ENCODE data around the gene TCF3. TPM values are rescaled to one million over a fixed set of nuclear protein-coding genes. Genes with fewer than 3 reads are reported as not detected.

TCF3 gene
- polyA plus RNA-seq, 12 donors, result 96.3 to 195 (median 120) TPM; not detected in 1

DNA sequence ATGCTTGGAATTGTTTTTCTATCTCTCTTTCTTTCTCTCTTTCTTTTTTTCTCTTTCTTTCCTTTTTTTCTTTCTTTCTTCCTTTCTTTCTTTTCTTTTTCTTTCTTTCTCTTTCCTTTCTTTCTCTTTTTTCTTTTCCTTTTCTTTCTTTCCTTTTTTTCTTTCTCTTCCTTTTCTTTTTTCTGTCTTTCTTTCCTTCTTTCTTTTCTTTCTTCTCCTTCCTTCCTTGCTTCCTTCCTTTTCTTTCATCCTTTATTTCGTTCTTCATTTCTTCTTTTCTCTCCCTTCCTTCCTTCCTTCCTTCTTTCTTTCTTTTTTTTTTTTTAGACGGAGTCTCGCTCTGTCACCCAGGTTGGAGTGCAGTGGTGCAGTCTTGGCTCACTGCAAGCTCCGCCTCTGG, 82.4 kb downstream of the TCF3 start:
- DNase-seq, result no peak

DNA sequence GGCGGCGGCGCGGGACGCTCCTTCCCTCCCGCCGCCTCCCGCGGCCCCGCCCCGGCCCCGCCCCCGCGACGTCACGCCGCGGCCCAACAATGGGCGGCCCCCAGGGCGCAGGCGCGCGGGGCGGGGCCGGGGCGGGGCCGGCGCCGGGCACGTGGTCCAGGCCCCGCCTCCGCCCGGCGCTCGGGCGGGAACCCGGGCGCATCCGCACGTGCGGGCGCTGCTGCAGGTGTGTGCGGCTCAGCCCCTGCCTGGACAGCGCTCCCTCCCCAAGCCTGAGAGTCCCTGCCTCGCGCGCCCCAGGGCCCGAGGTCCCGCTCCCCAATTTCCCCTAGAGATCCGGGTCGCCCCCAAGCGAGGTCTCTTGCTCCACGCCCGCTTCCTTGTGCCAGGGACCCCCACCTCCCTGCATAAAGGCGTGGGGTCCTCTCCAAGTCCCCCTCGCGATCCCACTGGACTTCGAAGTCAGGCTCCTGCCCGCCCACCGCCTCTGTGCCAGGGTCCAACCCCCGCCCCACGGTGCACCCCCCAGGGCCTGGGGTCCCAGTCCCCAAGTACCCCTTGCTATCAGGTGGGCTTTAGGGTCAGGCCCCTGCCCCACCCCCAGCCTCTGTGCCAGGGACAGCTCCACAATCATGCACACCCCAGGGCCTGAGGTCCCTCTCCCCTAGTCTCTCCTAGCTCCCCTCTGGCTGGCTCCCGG, 83.9 kb downstream of the TCF3 start, which contains the start of gene MEX3D:
Gene MEX3D, minus strand, starts transcription at position 6 of the 700 bp plus-strand sequence. CDS start 267 bp downstream, outside the sequence.
- peak; percentile 39 for DNase-seq

DNA sequence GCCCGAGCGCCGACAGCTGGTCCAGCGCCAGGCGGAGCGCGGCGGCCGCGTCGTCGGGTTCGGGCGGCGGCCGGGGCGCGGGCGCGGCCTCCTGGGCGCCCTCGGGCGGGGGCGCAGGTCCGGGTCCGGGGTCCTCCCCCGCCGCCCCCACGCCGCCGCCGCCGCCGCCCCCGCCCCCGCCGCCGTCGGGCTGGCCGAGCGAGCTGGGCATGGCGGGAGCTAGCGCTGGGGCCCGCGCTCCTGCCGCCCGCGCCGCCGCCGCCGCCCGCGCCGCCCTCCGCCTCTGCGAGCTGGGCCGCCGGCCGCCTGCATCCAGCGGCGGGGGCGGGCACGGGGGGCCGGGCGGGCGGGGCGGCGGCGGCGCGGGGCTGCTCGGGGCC, 84.6 kb downstream of the TCF3 start:
- DNase-seq, result no peak

DNA sequence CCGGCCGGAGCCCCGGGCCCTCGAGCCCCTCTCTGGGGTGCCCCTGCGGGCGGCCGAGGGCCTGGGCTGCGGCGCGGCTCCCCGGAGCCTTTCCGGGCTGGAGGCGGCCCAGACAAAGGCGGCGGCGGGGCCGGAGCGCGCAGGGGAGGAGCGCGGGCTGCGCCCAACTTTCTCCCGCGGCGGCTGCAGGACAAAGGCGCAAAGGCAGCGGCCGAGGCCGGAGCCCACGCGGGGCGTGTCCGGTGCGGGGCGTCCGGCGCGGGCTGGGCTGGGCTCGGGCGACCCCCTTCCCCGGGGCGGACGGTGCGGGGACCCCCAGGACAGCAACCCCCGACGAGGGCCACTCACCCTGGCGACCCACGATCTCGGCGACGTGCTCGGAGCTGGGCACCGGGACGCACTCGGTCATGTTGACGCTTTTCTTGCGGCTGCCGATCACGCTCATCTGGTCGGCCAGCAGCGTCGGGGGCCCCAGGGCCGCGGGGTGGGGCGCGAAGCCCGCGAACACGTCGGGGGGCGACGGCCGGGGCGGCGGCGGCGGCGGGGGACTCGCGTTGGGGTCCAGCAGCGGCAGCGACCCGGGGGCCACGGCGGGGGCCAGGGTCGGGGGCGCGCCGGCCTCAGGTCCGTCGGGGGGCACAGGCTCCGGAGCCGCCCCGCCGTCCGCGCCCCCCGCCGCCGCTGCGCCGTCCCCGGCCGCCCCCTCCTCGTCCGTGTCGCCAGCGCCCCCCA, 85.1 kb downstream of the TCF3 start:
- DNase-seq, result peak; percentile 20

DNA sequence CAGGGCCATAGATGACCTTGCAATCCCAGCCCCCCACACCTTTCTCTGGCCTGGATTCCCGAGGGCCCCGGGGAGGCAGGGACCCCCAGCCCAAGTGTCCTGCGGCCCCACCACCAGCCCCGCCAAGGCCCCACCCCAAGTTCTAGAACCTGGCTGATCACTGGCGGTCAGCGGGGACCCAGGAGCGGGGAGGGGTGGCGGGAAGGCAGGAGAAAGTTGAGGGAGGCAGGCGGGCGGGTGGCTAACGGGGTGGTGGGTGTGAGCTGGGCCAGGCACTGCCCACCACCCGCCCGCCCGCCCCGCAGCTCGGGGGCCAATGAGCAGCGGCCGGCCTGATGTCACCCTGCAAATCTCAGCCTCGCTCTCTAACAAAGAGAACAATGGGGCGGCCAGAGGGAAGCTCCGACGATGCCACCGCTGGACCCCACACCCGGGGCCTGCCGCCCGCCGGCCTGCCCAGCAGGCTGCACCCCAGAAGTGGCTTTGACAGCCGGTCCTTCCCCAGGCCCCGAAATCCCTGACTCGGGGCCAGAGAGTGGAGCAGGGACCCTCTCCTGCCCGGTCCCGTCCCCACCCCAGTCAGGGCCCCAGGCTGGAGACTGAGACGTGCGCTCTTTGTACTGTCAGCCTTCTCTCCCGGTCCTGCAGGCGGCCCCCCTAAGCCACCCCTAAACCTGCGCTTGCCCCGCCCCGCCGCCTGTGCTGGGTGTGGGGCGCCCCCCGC, 85.9 kb downstream of the TCF3 start:
- DNase-seq, result peak; percentile 87

DNA sequence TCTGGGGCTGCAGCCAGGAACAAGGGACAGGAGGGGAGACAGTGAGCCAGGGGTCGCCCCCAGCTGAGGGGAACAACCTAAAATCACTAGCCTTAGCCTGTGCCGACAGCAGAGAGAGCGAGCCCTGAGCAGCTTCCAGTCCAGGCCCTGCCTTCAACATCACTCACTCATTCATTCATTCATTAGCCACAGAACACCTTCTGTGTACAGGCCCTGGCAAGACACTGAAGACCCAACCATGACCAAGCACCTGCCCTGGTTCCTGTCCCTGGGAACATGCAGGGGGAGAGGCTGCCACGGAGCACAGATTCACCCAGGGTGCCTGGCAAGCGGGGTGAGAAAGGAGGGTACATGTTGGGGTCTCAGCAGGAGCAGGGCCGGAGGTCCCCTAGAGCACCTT, 89.2 kb downstream of the TCF3 start:
- DNase-seq, result no peak

DNA sequence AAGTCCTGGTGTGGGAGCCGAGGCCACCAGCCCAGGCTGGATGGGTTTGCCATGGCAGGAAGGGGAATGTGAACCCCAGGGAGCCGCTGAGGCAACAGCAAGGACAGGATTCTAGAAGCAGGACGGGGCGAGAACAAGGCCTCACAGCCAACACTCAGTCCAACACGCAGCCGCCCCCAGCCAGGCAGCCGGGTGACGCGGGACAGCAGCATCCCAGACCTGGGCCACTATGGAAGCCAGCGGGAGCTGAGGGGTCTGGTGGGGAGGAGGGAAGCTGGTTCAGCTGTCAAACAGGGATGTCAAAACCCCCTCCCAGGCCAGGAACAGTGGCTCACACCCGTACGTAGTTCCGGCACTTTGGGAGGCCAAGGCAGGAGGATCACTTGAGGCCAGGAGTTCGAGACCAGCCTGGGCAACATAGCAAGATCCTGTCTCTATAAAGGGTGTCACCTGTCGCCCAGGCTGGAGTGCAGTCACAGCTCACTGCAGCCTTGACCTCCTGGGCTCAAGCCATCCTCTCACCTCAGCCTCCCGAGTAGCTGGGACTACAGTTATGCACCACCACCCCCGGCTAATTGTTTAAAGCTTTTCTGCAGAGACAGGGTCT, 91.1 kb downstream of the TCF3 start:
- DNase-seq, result no peak

DNA sequence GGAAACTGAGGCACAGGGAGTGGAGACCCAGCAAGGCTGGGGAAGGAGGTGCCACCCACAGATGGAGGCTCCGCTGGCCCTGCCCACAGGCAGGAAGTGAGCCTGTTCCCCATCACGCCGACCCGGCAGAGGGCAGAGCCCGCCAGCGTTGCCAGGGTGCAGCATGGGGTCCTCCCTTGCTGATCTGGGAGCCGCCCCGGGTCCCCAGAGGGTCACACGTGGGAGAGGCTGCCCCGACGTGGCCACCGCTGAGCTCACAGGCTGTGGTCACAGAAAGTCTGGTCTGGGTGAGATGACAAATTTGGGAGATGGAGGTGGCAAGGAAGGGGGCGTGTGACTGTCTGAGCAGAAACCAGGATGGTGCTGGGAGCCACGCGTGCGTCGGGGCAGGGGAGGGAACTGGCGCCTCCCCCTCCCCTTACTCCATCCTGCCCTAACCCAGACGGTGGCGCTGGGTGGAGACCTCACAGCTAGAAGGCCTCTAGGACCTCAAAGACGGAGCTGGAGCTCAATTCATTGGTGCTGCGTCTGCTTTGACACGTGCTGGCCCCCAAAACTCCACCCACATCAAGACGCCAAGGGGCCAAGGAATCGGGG, 92.0 kb downstream of the TCF3 start:
- no peak for DNase-seq

Other genes starting within 250 kb of the TCF3 start
- 100 to 1,000 TPM in 1 of 12 donors, 10 to 100 TPM in 10, not detected in 1; 53.6 to 125 (median 62.2) TPM for gene DAZAP1, start 245.0 kb downstream of the TCF3 start, polyA plus RNA-seq (ENCODE audit: insufficient read length in 12 of 12)
- gene RPS15, start 214.2 kb downstream of the TCF3 start, polyA plus RNA-seq (ENCODE audit: insufficient read length in 12 of 12), result 1,000 to 10,000 TPM in 4 of 12 donors, 100 to 1,000 TPM in 7, not detected in 1; 661 to 1,382 (median 915) TPM
- 1 to 10 TPM in 2 of 12 donors, under 1 TPM in 9, not detected in 1; 0.45 to 6.1 (median 0.74) TPM for gene APC2, start 202.5 kb downstream of the TCF3 start, polyA plus RNA-seq (ENCODE audit: insufficient read length in 12 of 12)
- gene C19orf25, start 173.4 kb downstream of the TCF3 start, polyA plus RNA-seq (ENCODE audit: insufficient read length in 12 of 12), result 10 to 100 TPM in 11 of 12 donors, not detected in 1; 13.1 to 23.4 (median 14.4) TPM
- 1 to 10 TPM in 3 of 12 donors, under 1 TPM in 7, not detected in 2; 0.52 to 3.3 (median 0.79) TPM for gene PCSK4, start 162.3 kb downstream of the TCF3 start, polyA plus RNA-seq (ENCODE audit: insufficient read length in 12 of 12)
- gene REEP6, start 161.4 kb downstream of the TCF3 start, polyA plus RNA-seq (ENCODE audit: insufficient read length in 12 of 12), result 10 to 100 TPM in 1 of 12 donors, 1 to 10 TPM in 10, not detected in 1; 1.2 to 16.1 (median 1.7) TPM
- gene ADAMTSL5, start 139.6 kb downstream of the TCF3 start, polyA plus RNA-seq (ENCODE audit: insufficient read length in 12 of 12), result 10 to 100 TPM in 11 of 12 donors, not detected in 1; 10.4 to 20.2 (median 14.7) TPM
- under 1 TPM in 7 of 12 donors, not detected in 5; 0.17 to 0.78 (median 0.24) TPM for gene PLK5, start 128.5 kb downstream of the TCF3 start, polyA plus RNA-seq (ENCODE audit: insufficient read length in 12 of 12)
- gene MEX3D, start 84.3 kb downstream of the TCF3 start, polyA plus RNA-seq (ENCODE audit: insufficient read length in 12 of 12), result 10 to 100 TPM in 11 of 12 donors, not detected in 1; 17.1 to 35.0 (median 21.8) TPM
- gene MBD3, start 59.8 kb downstream of the TCF3 start, polyA plus RNA-seq (ENCODE audit: insufficient read length in 12 of 12), result 10 to 100 TPM in 11 of 12 donors, not detected in 1; 40.7 to 68.7 (median 44.7) TPM
- gene UQCR11, start 47.2 kb downstream of the TCF3 start, polyA plus RNA-seq (ENCODE audit: insufficient read length in 12 of 12), result 100 to 1,000 TPM in 6 of 12 donors, 10 to 100 TPM in 5, not detected in 1; 49.0 to 127 (median 106) TPM
- gene ONECUT3, start 100.9 kb upstream of the TCF3 start, polyA plus RNA-seq (ENCODE audit: insufficient read length in 12 of 12), result under 1 TPM in 6 of 12 donors, not detected in 6; 0.01 to 0.04 (median 0.04) TPM
- 1 to 10 TPM in 2 of 12 donors, under 1 TPM in 8, not detected in 2; 0.41 to 2.8 (median 0.62) TPM for gene ATP8B3, start 159.7 kb upstream of the TCF3 start, polyA plus RNA-seq (ENCODE audit: insufficient read length in 12 of 12)
- 10 to 100 TPM in 11 of 12 donors, not detected in 1; 14.7 to 39.3 (median 17.3) TPM for gene REXO1, start 195.9 kb upstream of the TCF3 start, polyA plus RNA-seq (ENCODE audit: insufficient read length in 12 of 12)
- 10 to 100 TPM in 3 of 12 donors, 1 to 10 TPM in 8, not detected in 1; 6.1 to 16.4 (median 8.1) TPM for gene KLF16, start 211.0 kb upstream of the TCF3 start, polyA plus RNA-seq (ENCODE audit: insufficient read length in 12 of 12)
- gene ABHD17A, start 232.9 kb upstream of the TCF3 start, polyA plus RNA-seq (ENCODE audit: insufficient read length in 12 of 12), result 10 to 100 TPM in 11 of 12 donors, not detected in 1; 35.7 to 74.2 (median 41.6) TPM

All from muscle of arm (tissue), 12 donors.